HG03558 (cell line): ENCODE results near the gene KRT33A.

Source experiments
- ATAC-seq: cut with Tn5 transposase; IDR thresholded peaks from one replicate; pipeline ENCODE4 v1.9.1; 2021; ENCODE audit warnings: moderate number of reproducible peaks; ENCODE audit not compliant: unreplicated experiment; ENCODE audit errors: extremely low read depth

KRT33A gene

GRCh38 chr17:41333098-41333497 is 17.5 kb downstream of the KRT33A start:
- ATAC-seq = no peak

GRCh38 chr17:41332239-41332638 is 18.4 kb downstream of the KRT33A start:
- no peak for ATAC-seq

- no peak for ATAC-seq
These were observed 19.0 kb downstream of the KRT33A start for GRCh38 chr17:41331606-41332005.

- no peak for ATAC-seq
These were observed 21.2 kb downstream of the KRT33A start for GRCh38 chr17:41329279-41329948.

- ATAC-seq = no peak
These were observed 22.4 kb downstream of the KRT33A start for GRCh38 chr17:41328207-41328606.

GRCh38 chr17:41327411-41328120 is 23.1 kb downstream of the KRT33A start:
- no peak for ATAC-seq

GRCh38 chr17:41326173-41327145 is 24.2 kb downstream of the KRT33A start:
- no peak for ATAC-seq

GRCh38 chr17:41325611-41326010 is 25.0 kb downstream of the KRT33A start:
- no peak for ATAC-seq

GRCh38 chr17:41325126-41325525 is 25.5 kb downstream of the KRT33A start:
- no peak for ATAC-seq

- ATAC-seq = no peak
These were observed 26.2 kb downstream of the KRT33A start for GRCh38 chr17:41324180-41325075.

GRCh38 chr17:41322903-41323895 is 27.4 kb downstream of the KRT33A start:
- no peak for ATAC-seq

GRCh38 chr17:41322094-41322902 is 28.3 kb downstream of the KRT33A start:
- ATAC-seq = no peak

- no peak for ATAC-seq
These were observed 32.4 kb downstream of the KRT33A start for GRCh38 chr17:41318231-41318630.

GRCh38 chr17:41315814-41316445 is 34.7 kb downstream of the KRT33A start:
- ATAC-seq = no peak

- no peak for ATAC-seq
These were observed 35.3 kb downstream of the KRT33A start, which contains the start of gene KRTAP17-1 for GRCh38 chr17:41315204-41315794. KRTAP17-1 (minus strand) TSS chr17:41315710; CDS start chr17:41315650, 60 bp downstream.

GRCh38 chr17:41311111-41311510 is 39.5 kb downstream of the KRT33A start:
- ATAC-seq = no peak

- ATAC-seq = no peak
These were observed 41.7 kb downstream of the KRT33A start, which contains the start of gene KRTAP16-1 for GRCh38 chr17:41308918-41309359. KRTAP16-1 (minus strand) TSS chr17:41309309; CDS start chr17:41309253, 56 bp downstream.
